MM.1S (cell line): ENCODE measurements around the gene TWSG1.

Source experiments
- CTCF ChIP-seq: fragments of 300-600 bp; sonication (generic); IDR thresholded peaks from 2 replicates; pipeline ENCODE4 v1.5.1; 2016; ENCODE audit warnings: antibody characterized with exemption, low read length, mixed read lengths
- EZH2 ChIP-seq: fragments of 300-600 bp; sonication (generic); optimal IDR thresholded peaks from 2 replicates; pipeline ENCODE3; 2017; ENCODE audit warnings: low read depth, mild to moderate bottlenecking, antibody characterized with exemption, low read length, mixed read lengths
- EZH2phosphoT487 ChIP-seq: fragments of 300-600 bp; sonication (generic); IDR thresholded peaks from 2 replicates; pipeline ENCODE4 v1.6.1; 2018; ENCODE audit warnings: antibody characterized with exemption, low read length

- no peak for TF ChIP-seq CTCF
- no peak for TF ChIP-seq EZH2
- no peak for TF ChIP-seq EZH2phosphoT487
Observed at GRCh38 chr18:9422816-9423519, 88.4 kb downstream of the TWSG1 start.
